Mesodermal cell (in vitro differentiated cells): ENCODE data around the gene MKRN2OS.
A peak's percentile ranks its signal among the peaks of the same experiment; 100 is the strongest.

Source experiments
- H3K27ac ChIP-seq: 2 replicates; pipeline ENCODE4 v1.7.0; 2013; ENCODE audit warnings: mild to moderate bottlenecking, low read depth, low read length, moderate library complexity; ENCODE audit not compliant: severe bottlenecking
- H3K36me3 ChIP-seq: 2 replicates; pipeline ENCODE4 v1.7.1; 2013; ENCODE audit warnings: mild to moderate bottlenecking, low read length, moderate library complexity; ENCODE audit not compliant: control insufficient read depth, insufficient read depth
- H3K4me1 ChIP-seq: one replicate; pipeline ENCODE4 v1.7.1; 2013; ENCODE audit warnings: mild to moderate bottlenecking, low read length; ENCODE audit not compliant: insufficient read depth, control insufficient read depth, poor library complexity, severe bottlenecking
- H3K4me3 ChIP-seq: 2 replicates; pipeline ENCODE4 v1.7.0; 2013; ENCODE audit warnings: low read length, control low read depth, mild to moderate bottlenecking; ENCODE audit not compliant: insufficient read depth, poor library complexity, severe bottlenecking; ENCODE audit errors: extremely low read depth
- H3K9me3 ChIP-seq: 2 replicates; pipeline ENCODE4 v1.7.1; 2013; ENCODE audit warnings: mild to moderate bottlenecking, low read length, moderate library complexity; ENCODE audit not compliant: control insufficient read depth
- WGBS, 2 experiments: methylation state at CpG; one replicate each; pipeline ENCODE4 v1.1.5; 2013; ENCODE audit warnings: missing lambda C conversion rate in 2 of 2; ENCODE audit not compliant: insufficient coverage in 2 of 2; 5-methylcytosine and 5-hydroxymethylcytosine counted together

Gene MKRN2OS

GRCh38 chr3:12566976-12567375 is 21.7 kb upstream of the MKRN2OS start:
- Histone ChIP-seq H3K4me1 (peaks cover 12% of the 10 kb centered on the region), H3K4me3 (no peak overlapping the region), H3K27ac (no peak overlapping the region), H3K36me3 (peaks cover 36% of the 10 kb centered on the region), H3K9me3 (no peaks in the 10 kb centered on the region)

- Histone ChIP-seq H3K9me3 (no peaks in the 10 kb centered on the region), H3K27ac (no peak overlapping the region), H3K4me3 (no peak overlapping the region), H3K4me1 (peaks cover 30% of the 10 kb centered on the region), H3K36me3 (peaks cover 5% of the 10 kb centered on the region)
- WGBS, 2 experiments, result 80% methylated on average over 1 of the region's 1 CpG; no CpG with 5 or more reads in 1 of the 2 experiments
Measured at GRCh38 chr3:12562451-12562850, 17.2 kb upstream of the MKRN2OS start.

- no peaks in the 10 kb centered on the region for H3K9me3 ChIP-seq
- 87 to 100% methylated on average over 1 to 2 of the region's 2 CpGs for WGBS, 2 experiments
- no peak overlapping the region for H3K4me3 ChIP-seq
- H3K4me1 ChIP-seq, result peaks cover 30% of the 10 kb centered on the region
- peaks cover 5% of the 10 kb centered on the region for H3K36me3 ChIP-seq
- H3K27ac ChIP-seq, result no peak overlapping the region
Measured at GRCh38 chr3:12561397-12561796, 16.1 kb upstream of the MKRN2OS start.

GRCh38 chr3:12560505-12561190 is 15.3 kb upstream of the MKRN2OS start:
- no peaks in the 10 kb centered on the region for H3K36me3 ChIP-seq
- no peak overlapping the region for H3K4me3 ChIP-seq
- 78 to 97% methylated on average over 3 to 4 of the region's 5 CpGs for WGBS, 2 experiments
- H3K4me1 ChIP-seq, result peaks cover 28% of the 10 kb centered on the region
- H3K9me3 ChIP-seq, result no peaks in the 10 kb centered on the region
- no peak overlapping the region for H3K27ac ChIP-seq

GRCh38 chr3:12559520-12559919 is 14.2 kb upstream of the MKRN2OS start:
- Histone ChIP-seq H3K36me3 (no peaks in the 10 kb centered on the region), H3K4me1 (peaks cover 28% of the 10 kb centered on the region), H3K4me3 (no peak overlapping the region), H3K9me3 (no peaks in the 10 kb centered on the region), H3K27ac (no peak overlapping the region)
- WGBS, 2 experiments, result 80 to 100% methylated on average over 1 to 2 of the region's 3 CpGs

- H3K27ac ChIP-seq, result no peak overlapping the region
- H3K4me1 ChIP-seq, result peaks cover 28% of the 10 kb centered on the region
- H3K36me3 ChIP-seq, result no peaks in the 10 kb centered on the region
- H3K4me3 ChIP-seq, result no peak overlapping the region
- no peaks in the 10 kb centered on the region for H3K9me3 ChIP-seq
- 88 to 90% methylated on average over 4 of the region's 4 CpGs for WGBS, 2 experiments
Measured at GRCh38 chr3:12558706-12559105, 13.4 kb upstream of the MKRN2OS start.

- 2 to 8% methylated on average over 5 to 10 of the region's 18 CpGs for WGBS, 2 experiments
- peak overlapping the region; percentile 98 for H3K27ac ChIP-seq
Measured at GRCh38 chr3:12557473-12558100, 12.3 kb upstream of the MKRN2OS start.

GRCh38 chr3:12556690-12557472 is 11.6 kb upstream of the MKRN2OS start, which contains the start of gene MKRN2:
MKRN2 (plus strand) TSS chr3:12557087; CDS start chr3:12557151, 64 bp downstream.
- H3K27ac ChIP-seq, result peak within 1 kb of the TSS; percentile 98
- no peaks in the 10 kb centered on the region for H3K36me3 ChIP-seq
- peak within 1 kb of the TSS; percentile 94 for H3K4me3 ChIP-seq
- H3K4me1 ChIP-seq, result peaks cover 18% of the 10 kb centered on the region
- 0% methylated on average over 62 to 76 of the region's 77 CpGs for WGBS, 2 experiments
- H3K9me3 ChIP-seq, result no peaks in the 10 kb centered on the region

More at GRCh38 chr3:12557473-12558100, 12.3 kb upstream of the MKRN2OS start:
- Histone ChIP-seq H3K36me3 (no peaks in the 10 kb centered on the region), H3K9me3 (no peaks in the 10 kb centered on the region), H3K4me1 (peaks cover 21% of the 10 kb centered on the region), H3K4me3 (peak overlapping the region; percentile 94)

- WGBS, 2 experiments, result 29 to 32% methylated on average over 7 of the region's 8 CpGs
- Histone ChIP-seq H3K4me1 (peaks cover 18% of the 10 kb centered on the region), H3K27ac (peak overlapping the region; percentile 98), H3K36me3 (no peaks in the 10 kb centered on the region), H3K9me3 (no peaks in the 10 kb centered on the region), H3K4me3 (peak overlapping the region; percentile 94)
Measured at GRCh38 chr3:12556314-12556689, 11.0 kb upstream of the MKRN2OS start.

- H3K27ac ChIP-seq, result no peak overlapping the region
- H3K4me3 ChIP-seq, result no peak overlapping the region
- H3K4me1 ChIP-seq, result peaks cover 4% of the 10 kb centered on the region
- 83 to 85% methylated on average over 24 to 25 of the region's 26 CpGs for WGBS, 2 experiments
- no peaks in the 10 kb centered on the region for H3K36me3 ChIP-seq
- no peaks in the 10 kb centered on the region for H3K9me3 ChIP-seq
Measured at GRCh38 chr3:12553921-12554391, 8.7 kb upstream of the MKRN2OS start.
